GM23338 (cell line): ENCODE data around the gene ASB15. TPM values are rescaled to one million over a fixed set of nuclear protein-coding genes. Genes with fewer than 3 reads are reported as not detected.
A peak's percentile ranks its signal among the peaks of the same experiment; 100 is the strongest.

Experiments used
- ATAC-seq: fragments of 200-7000 bp; cut with Tn5 transposase; 3 replicates; pipeline ENCODE4 v1.9.1; 2020
- DNase-seq: peaks from one replicate; pipeline ENCODE4 v3.0.0-alpha.2; 2015; ENCODE audit warnings: low spot score
- H2AFZ ChIP-seq: fragments of 200-600 bp; sonication (generic); 2 replicates; pipeline ENCODE4 v1.8.0; 2016; ENCODE audit warnings: antibody characterized with exemption, mild to moderate bottlenecking, moderate library complexity
- H3F3A ChIP-seq: fragments of 200-600 bp; sonication (generic); replicated peaks from 2 replicates; pipeline ENCODE4 v1.8.0; 2017; ENCODE audit warnings: antibody characterized with exemption, mixed run types, low read depth
- H3K27ac ChIP-seq: fragments of 200-600 bp; sonication (generic); 2 replicates; pipeline ENCODE4 v1.6.1; 2016; ENCODE audit warnings: low read depth
- H3K27me3 ChIP-seq: fragments of 200-600 bp; sonication (generic); 2 replicates; pipeline ENCODE4 v1.8.0; 2016; ENCODE audit warnings: mild to moderate bottlenecking, mixed run types, moderate library complexity; ENCODE audit not compliant: insufficient read depth
- H3K36me3 ChIP-seq: fragments of 200-600 bp; sonication (generic); 2 replicates; pipeline ENCODE4 v1.8.0; 2016; ENCODE audit warnings: mild to moderate bottlenecking; ENCODE audit not compliant: insufficient read depth
- H3K4me1 ChIP-seq: fragments of 200-600 bp; sonication (generic); 2 replicates; pipeline ENCODE4 v1.8.0; 2016; ENCODE audit warnings: mild to moderate bottlenecking, moderate library complexity; ENCODE audit not compliant: insufficient read depth
- H3K4me2 ChIP-seq: fragments of 200-600 bp; sonication (generic); 2 replicates; pipeline ENCODE4 v1.7.1; 2017; ENCODE audit warnings: mixed run types
- H3K4me3 ChIP-seq: fragments of 200-600 bp; sonication (generic); 2 replicates; pipeline ENCODE4 v1.6.1; 2016; ENCODE audit warnings: mixed run types
- H3K79me2 ChIP-seq: fragments of 200-600 bp; sonication (generic); replicated peaks from 2 replicates; pipeline ENCODE4 v1.8.0; 2017; ENCODE audit warnings: mild to moderate bottlenecking; ENCODE audit not compliant: insufficient read depth
- H3K9me2 ChIP-seq: fragments of 200-600 bp; sonication (generic); 2 replicates; pipeline ENCODE4 v1.8.0; 2017; ENCODE audit not compliant: insufficient read depth
- H4K20me1 ChIP-seq: fragments of 200-600 bp; sonication (generic); replicated peaks from 2 replicates; pipeline ENCODE4 v1.8.0; 2017; ENCODE audit warnings: mild to moderate bottlenecking; ENCODE audit not compliant: insufficient read depth
- H3K27ac Mint-ChIP-seq: 2 replicates; pipeline ENCODE4 v1.8.0; 2020; ENCODE audit warnings: inconsistent platforms, mild to moderate bottlenecking, moderate library complexity, mixed read lengths
- H3K27me3 Mint-ChIP-seq: 3 replicates; pipeline ENCODE4 v1.8.0; 2022; ENCODE audit warnings: low read depth, mild to moderate bottlenecking, moderate library complexity, mixed read lengths, inconsistent platforms; ENCODE audit not compliant: insufficient read depth, poor library complexity
- H3K36me3 Mint-ChIP-seq: 3 replicates; pipeline ENCODE4 v1.8.0; 2021; ENCODE audit warnings: low read depth, mild to moderate bottlenecking, inconsistent platforms, moderate library complexity, mixed read lengths
- H3K4me1 Mint-ChIP-seq: 3 replicates; pipeline ENCODE4 v1.8.0; 2020; ENCODE audit warnings: mild to moderate bottlenecking, inconsistent platforms, mixed read lengths
- H3K4me3 Mint-ChIP-seq: 3 replicates; pipeline ENCODE4 v1.8.0; 2021; ENCODE audit warnings: moderate library complexity, mild to moderate bottlenecking, inconsistent platforms, mixed read lengths
- H3K9me3 Mint-ChIP-seq: 3 replicates; pipeline ENCODE4 v1.8.0; 2020; ENCODE audit warnings: moderate library complexity, mild to moderate bottlenecking, inconsistent platforms, mixed read lengths
- CREB1 ChIP-seq: fragments of 250-450 bp; sonication (Bioruptor Pico); IDR thresholded peaks from 2 replicates; pipeline ENCODE4 v1.5.0; 2020; ENCODE audit warnings: low read depth, mild to moderate bottlenecking, moderate library complexity
- ETS1 ChIP-seq: IDR thresholded peaks from 2 replicates; pipeline ENCODE4 v1.6.1; 2016; ENCODE audit warnings: antibody characterized with exemption
- EZH2 ChIP-seq: fragments of 200-600 bp; sonication (generic); IDR thresholded peaks from one replicate; pipeline ENCODE4 v1.8.0; 2017; ENCODE audit warnings: antibody characterized with exemption, mild to moderate bottlenecking, low read depth; ENCODE audit not compliant: unreplicated experiment
- EZH2phosphoT487 ChIP-seq: fragments of 200-600 bp; sonication (generic); IDR thresholded peaks from one replicate; pipeline ENCODE4 v1.8.1; 2018; ENCODE audit warnings: antibody characterized with exemption; ENCODE audit not compliant: unreplicated experiment
- JUNB ChIP-seq: IDR thresholded peaks from one replicate; pipeline ENCODE4 v1.6.1; 2016; ENCODE audit warnings: antibody characterized with exemption; ENCODE audit not compliant: unreplicated experiment
- NANOG ChIP-seq: IDR thresholded peaks from 2 replicates; pipeline ENCODE4 v1.6.1; 2016; ENCODE audit warnings: antibody characterized with exemption, borderline replicate concordance
- POLR2AphosphoS5 ChIP-seq: IDR thresholded peaks from 2 replicates; pipeline ENCODE4 v1.6.1; 2016; ENCODE audit warnings: antibody characterized with exemption, low read depth
- STAT1 ChIP-seq: IDR thresholded peaks from one replicate; pipeline ENCODE4 v1.6.1; 2016; ENCODE audit warnings: antibody characterized with exemption; ENCODE audit not compliant: unreplicated experiment
- ZNF114 ChIP-seq: fragments of 250-450 bp; sonication (Bioruptor Pico); IDR thresholded peaks from 2 replicates; pipeline ENCODE4 v1.5.0; 2020; ENCODE audit warnings: mild to moderate bottlenecking, moderate library complexity
- ZNF331 ChIP-seq: fragments of 250-450 bp; sonication (Bioruptor Pico); IDR thresholded peaks from 2 replicates; pipeline ENCODE4 v1.5.0; 2020; ENCODE audit warnings: low read depth, mild to moderate bottlenecking, moderate library complexity
- ZNF462 ChIP-seq: fragments of 250-450 bp; sonication (Bioruptor Pico); IDR thresholded peaks from 2 replicates; pipeline ENCODE4 v1.5.0; 2020; ENCODE audit warnings: mild to moderate bottlenecking, moderate library complexity
- polyA plus RNA-seq: library from polyadenylated mRNA; unstranded; fragments of >200 nt; fragmentation: Nextera tagmentation; extraction: Ambion mirVana; gene quantifications from 2 replicates; pipeline ENCODE4 v1.2.1, GENCODE V29; 2016
- total RNA-seq: library from RNA; depleted of rRNA; stranded (reverse); fragments of >200 nt; shearing (Covaris generic); gene quantifications from 2 replicates; pipeline ENCODE4 v1.2.3, GENCODE V29; 2014
- TF ChIP-seq, protein P1 (sequence below): IDR thresholded peaks from one replicate; pipeline ENCODE4 v1.6.1; 2018; ENCODE audit warnings: antibody characterized with exemption; ENCODE audit not compliant: unreplicated experiment
- TF ChIP-seq, protein P2 (sequence below), 2 experiments: fragments of 200-600 bp in 1 of 2; sonication (generic) in 1 of 2; conservative IDR thresholded peaks; 2 replicates each; pipeline versions ENCODE4 v1.5.1 to v1.6.1; 2016 to 2017; ENCODE audit warnings: antibody characterized with exemption in 2 of 2, low read depth in 2 of 2, mild to moderate bottlenecking in 2 of 2, moderate library complexity in 1 of 2

ASB15 gene
- total and polyA plus RNA-seq, 2 experiments from 2014 or later = not detected

- peak overlapping the region; percentile 89 for H2AFZ ChIP-seq
- peak overlapping the region; percentile 45; the same call in 2 of the 3 replicates for H3K4me3 Mint-ChIP-seq
- peak; percentile 86 for ATAC-seq
Measured at GRCh38 chr7:123594813-123595241, 6.8 kb upstream of the ASB15 start.

More at GRCh38 chr7:123594813-123595241, 6.8 kb upstream of the ASB15 start:
- Mint-ChIP-seq H3K9me3 (no peaks in the 10 kb centered on the region), H3K4me1 (peaks cover 15% of the 10 kb centered on the region), H3K27me3 (peaks cover 2% of the 10 kb centered on the region), H3K27ac (no peak overlapping the region), H3K36me3 (no peaks in the 10 kb centered on the region)
- peaks cover 4% of the 10 kb centered on the region for H3K4me1 ChIP-seq
- TF ChIP-seq EZH2phosphoT487 (no peak), NANOG (no peak), CREB1 (CRISPR knock-in tag) (no peak), ZNF331 (CRISPR knock-in tag) (peak; percentile 78), JUNB (no peak), ETS1 (no peak), ZNF114 (CRISPR knock-in tag) (no peak), POLR2AphosphoS5 (no peak), EZH2 (no peak), ZNF462 (CRISPR knock-in tag) (peak; percentile 47; the same call in 1 of the 2 replicates), STAT1 (no peak)
- TF ChIP-seq, protein P1, sequence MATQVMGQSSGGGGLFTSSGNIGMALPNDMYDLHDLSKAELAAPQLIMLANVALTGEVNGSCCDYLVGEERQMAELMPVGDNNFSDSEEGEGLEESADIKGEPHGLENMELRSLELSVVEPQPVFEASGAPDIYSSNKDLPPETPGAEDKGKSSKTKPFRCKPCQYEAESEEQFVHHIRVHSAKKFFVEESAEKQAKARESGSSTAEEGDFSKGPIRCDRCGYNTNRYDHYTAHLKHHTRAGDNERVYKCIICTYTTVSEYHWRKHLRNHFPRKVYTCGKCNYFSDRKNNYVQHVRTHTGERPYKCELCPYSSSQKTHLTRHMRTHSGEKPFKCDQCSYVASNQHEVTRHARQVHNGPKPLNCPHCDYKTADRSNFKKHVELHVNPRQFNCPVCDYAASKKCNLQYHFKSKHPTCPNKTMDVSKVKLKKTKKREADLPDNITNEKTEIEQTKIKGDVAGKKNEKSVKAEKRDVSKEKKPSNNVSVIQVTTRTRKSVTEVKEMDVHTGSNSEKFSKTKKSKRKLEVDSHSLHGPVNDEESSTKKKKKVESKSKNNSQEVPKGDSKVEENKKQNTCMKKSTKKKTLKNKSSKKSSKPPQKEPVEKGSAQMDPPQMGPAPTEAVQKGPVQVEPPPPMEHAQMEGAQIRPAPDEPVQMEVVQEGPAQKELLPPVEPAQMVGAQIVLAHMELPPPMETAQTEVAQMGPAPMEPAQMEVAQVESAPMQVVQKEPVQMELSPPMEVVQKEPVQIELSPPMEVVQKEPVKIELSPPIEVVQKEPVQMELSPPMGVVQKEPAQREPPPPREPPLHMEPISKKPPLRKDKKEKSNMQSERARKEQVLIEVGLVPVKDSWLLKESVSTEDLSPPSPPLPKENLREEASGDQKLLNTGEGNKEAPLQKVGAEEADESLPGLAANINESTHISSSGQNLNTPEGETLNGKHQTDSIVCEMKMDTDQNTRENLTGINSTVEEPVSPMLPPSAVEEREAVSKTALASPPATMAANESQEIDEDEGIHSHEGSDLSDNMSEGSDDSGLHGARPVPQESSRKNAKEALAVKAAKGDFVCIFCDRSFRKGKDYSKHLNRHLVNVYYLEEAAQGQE = no peak
- TF ChIP-seq, protein P2, sequence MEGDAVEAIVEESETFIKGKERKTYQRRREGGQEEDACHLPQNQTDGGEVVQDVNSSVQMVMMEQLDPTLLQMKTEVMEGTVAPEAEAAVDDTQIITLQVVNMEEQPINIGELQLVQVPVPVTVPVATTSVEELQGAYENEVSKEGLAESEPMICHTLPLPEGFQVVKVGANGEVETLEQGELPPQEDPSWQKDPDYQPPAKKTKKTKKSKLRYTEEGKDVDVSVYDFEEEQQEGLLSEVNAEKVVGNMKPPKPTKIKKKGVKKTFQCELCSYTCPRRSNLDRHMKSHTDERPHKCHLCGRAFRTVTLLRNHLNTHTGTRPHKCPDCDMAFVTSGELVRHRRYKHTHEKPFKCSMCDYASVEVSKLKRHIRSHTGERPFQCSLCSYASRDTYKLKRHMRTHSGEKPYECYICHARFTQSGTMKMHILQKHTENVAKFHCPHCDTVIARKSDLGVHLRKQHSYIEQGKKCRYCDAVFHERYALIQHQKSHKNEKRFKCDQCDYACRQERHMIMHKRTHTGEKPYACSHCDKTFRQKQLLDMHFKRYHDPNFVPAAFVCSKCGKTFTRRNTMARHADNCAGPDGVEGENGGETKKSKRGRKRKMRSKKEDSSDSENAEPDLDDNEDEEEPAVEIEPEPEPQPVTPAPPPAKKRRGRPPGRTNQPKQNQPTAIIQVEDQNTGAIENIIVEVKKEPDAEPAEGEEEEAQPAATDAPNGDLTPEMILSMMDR (conservative IDR thresholded peaks at IDR 0.05; ENCODE audit: low read depth in 2 of 2) = no peak
- H3F3A ChIP-seq = no peaks in the 10 kb centered on the region
- H3K4me3 ChIP-seq = peak overlapping the region; percentile 37
- H3K4me2 ChIP-seq = peak overlapping the region; percentile 67
- H3K79me2 ChIP-seq = no peaks in the 10 kb centered on the region
- H4K20me1 ChIP-seq = no peaks in the 10 kb centered on the region
- no peaks in the 10 kb centered on the region for H3K36me3 ChIP-seq
- no peaks in the 10 kb centered on the region for H3K9me2 ChIP-seq
- no peaks in the 10 kb centered on the region for H3K27me3 ChIP-seq
- no peak overlapping the region for H3K27ac ChIP-seq
- peak; percentile 84 for DNase-seq
